SK-MEL-5 (cell line): ENCODE measurements around the gene UXS1. TPM values are rescaled to one million over a fixed set of nuclear protein-coding genes. Genes with fewer than 3 reads are reported as not detected.

Experiments used
- DNase-seq: peaks from one replicate; pipeline ENCODE4 v3.0.0-alpha.2; 2016; ENCODE audit warnings: low read depth, low spot score
- in situ Hi-C: cut with HindIII; loops from 2 replicates; pipeline ENCODE4 v1.10.0; 2016; ENCODE audit warnings: low sequenced_read_pairs, high pct_unique_total_duplicates, low pct_unique_long_range_greater_than_20kb
- total RNA-seq: library from RNA; depleted of rRNA; stranded (reverse); fragments of >200 nt; shearing (Covaris generic); gene quantifications from 2 replicates; pipeline ENCODE4 v1.2.3, GENCODE V29; 2014

UXS1 gene
- total RNA-seq, 1 experiment from 2014 or later: 25.8 TPM

DNA sequence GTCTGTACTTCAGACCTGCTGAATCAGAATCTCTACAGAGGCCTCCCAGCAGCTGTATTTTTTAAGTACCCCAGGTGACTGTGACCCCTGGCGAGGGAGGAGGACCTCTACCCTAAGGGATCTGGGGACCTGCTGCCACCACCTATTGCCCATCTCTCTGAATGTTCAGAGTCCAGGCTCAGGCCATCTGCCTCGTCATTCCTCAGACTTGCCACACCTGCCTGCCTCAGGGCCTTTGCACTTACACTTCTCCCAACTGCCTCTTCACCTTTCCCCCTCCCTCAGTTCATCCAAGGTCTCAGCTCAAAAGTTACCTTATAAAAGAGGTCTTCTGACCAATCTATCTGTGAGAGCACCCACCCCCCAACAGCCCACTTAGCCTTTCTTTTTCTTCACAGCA is 21.5 kb downstream of the UXS1 start:
- DNase-seq: no peak
- in situ Hi-C loops: no loop called here

GRCh38 chr2:106168657-106169056 is 25.4 kb downstream of the UXS1 start:
- no peak for DNase-seq
- in situ Hi-C loops: no loop called here

DNA sequence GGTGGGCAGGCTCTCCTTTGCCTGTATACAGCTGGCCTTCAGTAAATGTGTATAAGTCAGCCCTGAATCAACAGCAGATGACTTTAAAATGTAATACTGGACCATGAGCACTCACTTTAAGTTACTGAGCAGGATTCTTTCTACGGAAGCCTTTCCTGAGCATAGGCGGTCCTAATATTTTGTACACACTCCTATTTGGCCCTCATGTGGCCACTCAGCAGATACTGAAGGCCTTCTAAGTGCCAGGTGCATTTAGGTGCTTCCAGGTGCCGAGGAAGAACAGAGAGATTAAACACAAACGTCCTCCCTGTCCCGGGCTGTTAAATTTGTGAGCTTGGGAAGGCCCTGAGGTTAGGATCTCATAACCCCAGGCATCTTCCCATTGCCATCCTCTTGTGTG is 27.0 kb downstream of the UXS1 start:
- in situ Hi-C loops: no loop called here
- DNase-seq: no peak

GRCh38 chr2:106165561-106165960 is 28.5 kb downstream of the UXS1 start:
- DNase-seq: no peak
- in situ Hi-C loops: no loop called here

DNA sequence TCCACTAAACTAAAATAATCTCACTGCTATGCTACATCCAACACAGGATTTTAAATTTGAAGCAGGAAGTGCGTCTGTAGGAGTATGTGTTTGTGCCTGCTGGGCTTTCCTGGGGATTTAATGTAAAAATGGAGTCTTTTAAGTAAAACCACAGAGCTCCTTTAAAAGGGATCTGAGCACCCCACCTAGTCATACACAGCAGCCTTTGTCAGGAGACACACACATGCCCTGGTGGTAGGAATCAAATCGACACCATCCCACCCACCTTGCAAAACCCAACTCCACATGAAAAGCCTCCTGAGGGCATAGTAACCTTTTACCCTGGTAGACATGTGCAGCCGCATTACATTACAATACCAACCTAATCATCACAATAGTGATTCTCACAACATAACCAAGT is 29.1 kb downstream of the UXS1 start:
- in situ Hi-C loops: no loop called here

GRCh38 chr2:106163948-106164545 is 30.1 kb downstream of the UXS1 start:
- in situ Hi-C loops: no loop called here
- no peak for DNase-seq

More for the DNA sequence above, 29.1 kb downstream of the UXS1 start:
- DNase-seq: peak; percentile 66

- in situ Hi-C loops: no loop called here
- no peak for DNase-seq
These were observed 31.9 kb downstream of the UXS1 start for GRCh38 chr2:106161938-106162820.

- in situ Hi-C loops: no loop called here
- DNase-seq: no peak
These were observed 32.8 kb downstream of the UXS1 start for GRCh38 chr2:106161341-106161740.

GRCh38 chr2:106160786-106161261 is 33.3 kb downstream of the UXS1 start:
- in situ Hi-C loops: no loop called here
- DNase-seq: no peak

GRCh38 chr2:106159866-106160785 is 34.0 kb downstream of the UXS1 start:
- in situ Hi-C loops: no loop called here
- DNase-seq: no peak

GRCh38 chr2:106158871-106159270 is 35.2 kb downstream of the UXS1 start:
- in situ Hi-C loops: no loop called here
- no peak for DNase-seq

DNA sequence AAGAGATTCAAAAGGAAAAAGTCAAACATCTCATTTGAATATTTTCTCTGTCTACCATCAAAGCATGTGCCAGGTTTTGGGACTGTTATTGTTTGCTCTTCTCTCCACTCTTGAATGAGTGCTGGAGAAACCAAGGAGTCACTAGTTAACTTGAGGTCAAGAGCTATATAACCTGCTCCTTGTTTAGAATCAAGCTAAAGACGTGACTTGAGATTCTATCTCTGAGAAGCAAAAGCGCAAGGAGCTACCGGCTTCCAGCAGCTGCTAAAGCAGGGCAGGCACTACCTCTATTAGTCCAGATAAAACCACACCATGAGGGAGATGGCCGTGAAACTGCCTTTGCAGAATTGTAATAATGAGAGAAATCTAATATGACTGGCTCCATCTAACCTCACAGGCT is 36.0 kb downstream of the UXS1 start:
- in situ Hi-C loops: no loop called here
- no peak for DNase-seq

DNA sequence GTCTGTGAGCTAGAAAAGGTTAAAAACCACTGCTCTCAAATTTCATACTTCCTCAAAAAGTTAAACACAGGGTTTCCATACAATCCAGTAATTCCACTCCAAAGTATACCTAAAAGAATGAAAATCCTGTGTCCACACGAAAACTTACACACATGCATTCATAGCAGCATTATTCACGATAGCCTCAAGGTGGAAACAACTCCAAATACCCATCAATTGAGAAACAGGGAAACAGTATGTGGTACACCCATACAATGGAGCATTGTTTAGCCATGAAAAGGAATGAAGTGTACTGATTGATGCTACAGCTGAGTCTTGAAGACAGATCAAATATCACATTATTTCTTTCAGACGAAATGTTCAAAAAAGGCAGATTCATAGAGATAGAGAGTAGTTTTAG is 36.7 kb downstream of the UXS1 start:
- peak; percentile 96 for DNase-seq

DNA sequence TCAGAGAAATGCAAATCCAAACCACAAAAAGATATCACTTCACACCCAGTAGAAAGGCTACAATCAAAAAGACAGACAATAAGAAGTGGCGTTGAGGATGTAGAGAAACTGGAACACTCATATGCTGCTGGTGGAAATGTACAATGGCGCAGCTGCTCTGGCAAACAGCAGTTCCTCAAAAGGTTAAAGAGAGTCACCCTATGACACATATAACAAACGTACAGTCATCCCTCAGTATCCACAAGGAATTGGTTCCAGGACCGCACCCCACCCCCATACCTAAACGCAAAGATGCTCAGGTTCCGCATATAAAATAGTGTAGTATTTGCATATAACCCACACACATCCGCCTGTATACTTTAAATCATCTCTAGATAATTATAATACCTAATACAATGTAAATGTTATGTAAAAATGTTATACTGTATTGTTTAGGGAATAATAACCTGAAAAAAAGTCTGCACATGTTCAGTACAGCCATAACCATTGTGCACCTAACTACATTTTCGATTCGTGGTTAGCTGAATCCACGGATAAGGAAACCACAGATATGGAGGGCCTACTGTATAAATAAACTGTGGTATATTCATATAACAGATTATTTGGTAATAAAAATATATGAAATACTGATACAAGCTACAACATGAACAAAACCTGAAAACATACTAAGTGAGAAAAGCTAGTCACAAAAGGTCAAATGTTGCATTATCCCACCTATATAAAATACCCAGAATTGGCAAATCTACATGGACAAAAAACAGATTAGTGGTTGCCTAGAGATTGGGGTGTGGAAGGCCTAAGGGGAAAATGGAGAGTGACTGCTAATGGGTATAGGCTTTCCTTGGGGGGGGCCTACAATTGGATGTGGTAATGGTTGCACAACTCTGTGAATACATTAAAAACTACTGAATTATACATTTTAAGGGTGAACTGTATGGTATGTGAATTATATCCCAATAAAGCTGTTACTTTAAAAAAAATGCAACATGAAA is 37.5 kb downstream of the UXS1 start:
- in situ Hi-C loops: no loop called here

More for the DNA sequence above, 36.7 kb downstream of the UXS1 start:
- in situ Hi-C loops: no loop called here

GRCh38 chr2:106153781-106154180 is 40.3 kb downstream of the UXS1 start:
- in situ Hi-C loops: no loop called here
- DNase-seq: no peak

More for the DNA sequence above, 37.5 kb downstream of the UXS1 start:
- DNase-seq: no peak

DNA sequence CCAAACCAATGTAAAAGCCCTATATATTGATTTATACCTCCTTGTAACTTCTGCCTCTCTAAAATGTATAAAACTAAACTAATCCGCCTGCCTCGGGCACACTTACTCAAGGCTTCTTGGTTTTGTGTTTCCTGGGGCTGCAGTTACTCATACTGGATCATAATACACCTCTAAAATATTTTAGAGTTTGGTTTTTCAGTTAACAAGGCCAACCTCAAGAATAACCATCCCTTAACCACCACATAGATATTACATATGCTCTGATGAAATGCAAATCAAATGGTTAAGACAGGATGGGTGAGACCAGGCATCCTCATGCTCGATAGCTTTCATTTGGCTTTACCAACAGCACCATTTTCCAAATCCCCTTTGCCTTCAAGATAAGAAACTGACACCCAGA is 46.4 kb downstream of the UXS1 start:
- no peak for DNase-seq
- in situ Hi-C loops: no loop called here

- in situ Hi-C loops: no loop called here
These were observed 46.9 kb downstream of the UXS1 start for GRCh38 chr2:106147159-106147558.

More at GRCh38 chr2:106147159-106147558, 46.9 kb downstream of the UXS1 start:
- no peak for DNase-seq
